ENCODE results near the gene CAMK1D. TPM values are rescaled to one million over a fixed set of nuclear protein-coding genes. Genes with fewer than 3 reads are reported as not detected.

CAMK1D gene
- total and polyA plus RNA-seq, 2 of the 4 experiments (the other 2 are of a cell fraction) = 5.0 to 5.3 TPM

- Histone ChIP-seq H2AK5ac (ENCODE audit: low read depth, low read length) (no peak overlapping the region), H3K4ac (ENCODE audit: low read depth, low read length) (no peak overlapping the region), H4K91ac (ENCODE audit: insufficient read depth, low read depth, low read length) (no peak overlapping the region), H4K5ac (ENCODE audit: low read depth, low read length) (no peak overlapping the region), H2AFZ (replicated peaks; ENCODE audit: low read length, poor library complexity) (no peak overlapping the region), H3K79me1 (ENCODE audit: low read depth in 1 of 2, low read length in 2 of 2) (no peaks in the 10 kb centered on the region), H3K27me3 (ENCODE audit: control insufficient read depth, insufficient read depth, low read length) (peaks cover 3% of the 10 kb centered on the region; the same call in 1 of the 2 replicates), H3K4me1 (ENCODE audit: control insufficient read depth, insufficient read depth, low read length) (peaks cover 2% of the 10 kb centered on the region; the same call in 1 of the 2 replicates), H2BK15ac (ENCODE audit: low read depth, low read length) (no peak overlapping the region), H4K20me1 (ENCODE audit: insufficient read depth, low read length) (no peaks in the 10 kb centered on the region), H3K27ac (ENCODE audit: insufficient read depth, low read length) (no peak overlapping the region), H3K9me1 (ENCODE audit: insufficient read depth, low read length) (no peaks in the 10 kb centered on the region), H4K8ac (ENCODE audit: low read depth in 2 of 2, low read length in 2 of 2) (no peak overlapping the region), H2BK120ac (ENCODE audit: low read depth, low read length) (no peak overlapping the region), H3K23ac (ENCODE audit: low read depth, low read length) (no peak overlapping the region), H3K56ac (ENCODE audit: extremely low read depth, insufficient read depth, low read length) (no peak overlapping the region), H2BK5ac (ENCODE audit: low read depth, low read length, poor library complexity, severe bottlenecking) (no peak overlapping the region), H3K4me2 (ENCODE audit: low read depth, low read length) (no peak overlapping the region), H3K36me3 (ENCODE audit: control insufficient read depth, insufficient read depth, low read length) (no peaks in the 10 kb centered on the region), H3K18ac (ENCODE audit: low read depth, low read length) (no peak overlapping the region), H3K9me3 (ENCODE audit: control insufficient read depth, insufficient read depth, low read length) (no peaks in the 10 kb centered on the region; the same call in 1 of the 2 replicates), H2BK20ac (ENCODE audit: low read depth, low read length) (no peak overlapping the region), H3K14ac (replicated peaks; ENCODE audit: low read depth, low read length) (no peak overlapping the region), H3K9ac (ENCODE audit: low read depth, low read length) (no peak overlapping the region), H3K4me3 (ENCODE audit: insufficient read depth, low read depth, low read length) (no peak overlapping the region), H2AK9ac (replicated peaks; ENCODE audit: low read depth, low read length, poor library complexity) (no peak overlapping the region)
- in situ Hi-C loops (cut with MboI; ENCODE audit: low sequenced_read_pairs) (no loop called here), dilution Hi-C loops (cut with HindIII; ENCODE audit: low sequenced_read_pairs, unreplicated experiment) (no loop called here), intact Hi-C loops (cut with micrococcal nuclease) (no loop called here)
- no CpG with 5 or more reads among the region's 5 CpGs for WGBS, 2 experiments (ENCODE audit: extremely low coverage in 2 of 2, insufficient read length in 1 of 2)
- CTCF ChIA-PET = interaction anchor here (1.1 kb wide), 1 partner anchor 17 kb away, joined by 3 read pairs; no protein-coding TSS in a partner anchor
- BruUV-seq (replicated peaks) = no TSS peak
- POLR2A ChIA-PET (ENCODE audit: unreplicated experiment) = no interaction called here
- ATAC-seq (ENCODE audit: low read depth) (no peak), DNase-seq (no peak)
- TF ChIP-seq, protein P1, sequence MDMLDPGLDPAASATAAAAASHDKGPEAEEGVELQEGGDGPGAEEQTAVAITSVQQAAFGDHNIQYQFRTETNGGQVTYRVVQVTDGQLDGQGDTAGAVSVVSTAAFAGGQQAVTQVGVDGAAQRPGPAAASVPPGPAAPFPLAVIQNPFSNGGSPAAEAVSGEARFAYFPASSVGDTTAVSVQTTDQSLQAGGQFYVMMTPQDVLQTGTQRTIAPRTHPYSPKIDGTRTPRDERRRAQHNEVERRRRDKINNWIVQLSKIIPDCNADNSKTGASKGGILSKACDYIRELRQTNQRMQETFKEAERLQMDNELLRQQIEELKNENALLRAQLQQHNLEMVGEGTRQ (IDR thresholded peaks at IDR 0.05; ENCODE audit: low read depth, low read length) = no peak
- TF ChIP-seq CTCF (conservative IDR thresholded peaks at IDR 0.05; ENCODE audit: low read depth, low read length) = no peak
- TF ChIP-seq MAZ (IDR thresholded peaks at IDR 0.05; ENCODE audit: borderline replicate concordance, low read depth, low read length) = no peak
- TF ChIP-seq MXI1 (IDR thresholded peaks at IDR 0.05; ENCODE audit: borderline replicate concordance, low read depth, low read length) = no peak
- no peak for TF ChIP-seq FOS (IDR thresholded peaks at IDR 0.05; ENCODE audit: low read depth, low read length)
- TF ChIP-seq MAFK (IDR thresholded peaks at IDR 0.05; ENCODE audit: low read depth, low read length) = no peak
- no peak for TF ChIP-seq RAD21 (IDR thresholded peaks at IDR 0.05; ENCODE audit: low read length)
- no peak for TF ChIP-seq NFE2L2 (IDR thresholded peaks at IDR 0.05; ENCODE audit: low read depth, low read length)
- no peak for TF ChIP-seq RCOR1 (IDR thresholded peaks at IDR 0.05; ENCODE audit: insufficient replicate concordance, low read length)
- no peak for TF ChIP-seq CHD1 (IDR thresholded peaks at IDR 0.05; ENCODE audit: low read depth, low read length)
- TF ChIP-seq BHLHE40 (IDR thresholded peaks at IDR 0.05; ENCODE audit: low read depth, low read length) = no peak
- no peak for TF ChIP-seq ELK1 (IDR thresholded peaks at IDR 0.05; ENCODE audit: borderline replicate concordance, low read depth, low read length)
- no peak for TF ChIP-seq CEBPB (IDR thresholded peaks at IDR 0.05; ENCODE audit: low read depth, low read length)
- TF ChIP-seq RFX5 (IDR thresholded peaks at IDR 0.05; ENCODE audit: low read depth, low read length) = no peak
- no peak for TF ChIP-seq SMC3 (IDR thresholded peaks at IDR 0.05; ENCODE audit: low read depth, low read length)
- TF ChIP-seq POLR2A (IDR thresholded peaks at IDR 0.05; ENCODE audit: low read depth, low read length) = no peak
Measured at GRCh38 chr10:12799714-12800113, 450.4 kb downstream of the CAMK1D start.

Measured in IMR-90 (cell line).